OCI-LY3 (cell line): Measurements from ENCODE around the gene MACROD2.

Experiments
- H2AFZ ChIP-seq: fragments of 200-600, 300-600 bp; shearing (Covaris generic); 2 replicates; pipeline ENCODE4 v1.6.0; 2014; ENCODE audit warnings: antibody characterized with exemption, low read depth, low read length
- H3K27ac ChIP-seq: fragments of 200-600, 300-600 bp; sonication (generic); 2 replicates; pipeline ENCODE4 v1.5.1; 2014; ENCODE audit warnings: mild to moderate bottlenecking, low read length, moderate library complexity, mixed read lengths
- H3K27me3 ChIP-seq: fragments of 200-600, 300-600 bp; sonication (generic); 2 replicates; pipeline ENCODE4 v1.6.1; 2014; ENCODE audit warnings: low read depth, low read length, mixed read lengths
- H3K36me3 ChIP-seq: fragments of 200-600, 300-600 bp; sonication (generic); replicated peaks from 2 replicates; pipeline ENCODE3; 2014; ENCODE audit warnings: low read depth, low read length, mixed read lengths
- H3K4me1 ChIP-seq: fragments of 300-600, 200-600 bp; sonication (generic); 2 replicates; pipeline ENCODE4 v1.6.1; 2014; ENCODE audit warnings: low read length, mixed read lengths
- H3K4me2 ChIP-seq: fragments of 200-600, 300-600 bp; sonication (generic); 2 replicates; pipeline ENCODE4 v1.6.1; 2014; ENCODE audit warnings: low read length, mixed read lengths
- H3K4me3 ChIP-seq: fragments of 300-600, 200-600 bp; sonication (generic); 2 replicates; pipeline ENCODE4 v1.5.1; 2014; ENCODE audit warnings: antibody characterized with exemption, mild to moderate bottlenecking, low read length, moderate library complexity
- H3K79me2 ChIP-seq: fragments of 300-600, 200-600 bp; shearing (Covaris generic); 2 replicates; pipeline ENCODE4 v1.6.1; 2014; ENCODE audit warnings: mild to moderate bottlenecking, low read length, mixed read lengths
- H3K9ac ChIP-seq: fragments of 300-600, 200-600 bp; shearing (Covaris generic); 2 replicates; pipeline ENCODE4 v1.6.0; 2014; ENCODE audit warnings: mild to moderate bottlenecking, low read length, moderate library complexity
- H3K9me3 ChIP-seq: fragments of 200-600, 300-600 bp; shearing (Covaris generic); 2 replicates; pipeline ENCODE4 v1.6.1; 2014; ENCODE audit warnings: low read length, mixed read lengths; ENCODE audit not compliant: insufficient read depth
- H4K20me1 ChIP-seq: fragments of 200-600, 300-600 bp; sonication (generic); 2 replicates; pipeline ENCODE4 v1.6.1; 2016; ENCODE audit warnings: low read length, mixed read lengths; ENCODE audit not compliant: insufficient read depth
- CTCF ChIP-seq: fragments of 200-600, 300-600 bp; sonication (generic); IDR thresholded peaks from 2 replicates; pipeline ENCODE4 v1.5.1; 2014; ENCODE audit warnings: antibody characterized with exemption, low read length, low read depth
- EZH2phosphoT487 ChIP-seq: fragments of 200-600 bp; shearing (Covaris generic); IDR thresholded peaks from 2 replicates; pipeline ENCODE4 v1.6.1; 2018; ENCODE audit warnings: antibody characterized with exemption, mixed run types, low read depth

The MACROD2 gene

GRCh38 chr20:15842872-15843271 lies 1847.6 kb downstream of the MACROD2 start:
- H3K9me3 ChIP-seq: peaks cover 8% of the 10 kb centered on the region; the same call in 1 of the 2 replicates
- no peak for TF ChIP-seq EZH2phosphoT487
- TF ChIP-seq CTCF: peak; percentile 78
- no peaks in the 10 kb centered on the region for H3K27me3 ChIP-seq
- no peak overlapping the region for H2AFZ ChIP-seq
- peaks cover 16% of the 10 kb centered on the region for H3K4me1 ChIP-seq
- no peak overlapping the region for H3K4me2 ChIP-seq
- peaks cover 3% of the 10 kb centered on the region for H3K36me3 ChIP-seq
- no peak overlapping the region for H3K27ac ChIP-seq
- H4K20me1 ChIP-seq: no peaks in the 10 kb centered on the region
- no peaks in the 10 kb centered on the region for H3K79me2 ChIP-seq
- no peak overlapping the region for H3K9ac ChIP-seq
- H3K4me3 ChIP-seq: no peak overlapping the region

- peaks cover 8% of the 10 kb centered on the region; the same call in 1 of the 2 replicates for H3K9me3 ChIP-seq
- no peak overlapping the region for H3K4me3 ChIP-seq
- H3K27me3 ChIP-seq: no peaks in the 10 kb centered on the region; the same call in 1 of the 2 replicates
- H3K4me2 ChIP-seq: peak overlapping the region; percentile 4; the same call in 1 of the 2 replicates
- H3K36me3 ChIP-seq: peaks cover 3% of the 10 kb centered on the region
- TF ChIP-seq EZH2phosphoT487 (no peak), CTCF (no peak)
- H3K79me2 ChIP-seq: no peaks in the 10 kb centered on the region
- no peaks in the 10 kb centered on the region for H4K20me1 ChIP-seq
- H3K9ac ChIP-seq: no peak overlapping the region
- no peak overlapping the region for H2AFZ ChIP-seq
- peaks cover 16% of the 10 kb centered on the region for H3K4me1 ChIP-seq
- H3K27ac ChIP-seq: no peak overlapping the region
These were observed 1848.5 kb downstream of the MACROD2 start for GRCh38 chr20:15843777-15844176.

GRCh38 chr20:15847196-15847784 lies 1852.0 kb downstream of the MACROD2 start:
- TF ChIP-seq CTCF: no peak
- TF ChIP-seq EZH2phosphoT487: no peak
- no peak overlapping the region for H3K27ac ChIP-seq
- no peak overlapping the region for H3K9ac ChIP-seq

GRCh38 chr20:15848126-15848525 lies 1852.8 kb downstream of the MACROD2 start:
- no peaks in the 10 kb centered on the region for H3K79me2 ChIP-seq
- no peaks in the 10 kb centered on the region for H3K9me3 ChIP-seq
- H3K9ac ChIP-seq: no peak overlapping the region

More at GRCh38 chr20:15847196-15847784, 1852.0 kb downstream of the MACROD2 start:
- H3K79me2 ChIP-seq: no peaks in the 10 kb centered on the region
- no peak overlapping the region for H3K4me2 ChIP-seq
- H3K36me3 ChIP-seq: no peaks in the 10 kb centered on the region
- peaks cover 22% of the 10 kb centered on the region for H3K4me1 ChIP-seq
- no peak overlapping the region for H2AFZ ChIP-seq
- H3K27me3 ChIP-seq: no peaks in the 10 kb centered on the region; the same call in 1 of the 2 replicates
- no peaks in the 10 kb centered on the region for H3K9me3 ChIP-seq
- H4K20me1 ChIP-seq: no peaks in the 10 kb centered on the region
- no peak overlapping the region for H3K4me3 ChIP-seq

More at GRCh38 chr20:15848126-15848525, 1852.8 kb downstream of the MACROD2 start:
- Histone ChIP-seq H3K4me2 (no peak overlapping the region), H2AFZ (no peak overlapping the region), H3K4me1 (peaks cover 17% of the 10 kb centered on the region), H3K27ac (no peak overlapping the region), H3K36me3 (no peaks in the 10 kb centered on the region), H3K4me3 (no peak overlapping the region), H3K27me3 (no peaks in the 10 kb centered on the region; the same call in 1 of the 2 replicates), H4K20me1 (no peaks in the 10 kb centered on the region)
- no peak for TF ChIP-seq CTCF
- no peak for TF ChIP-seq EZH2phosphoT487
